KMS-11 (cell line): Measurements from ENCODE around the gene BEND2.

Experiments
- H2AFZ ChIP-seq: fragments of 200-600 bp; sonication (generic); 2 replicates; pipeline ENCODE4 v1.6.1; 2016; ENCODE audit warnings: antibody characterized with exemption, mixed run types, low read depth
- H3K27ac ChIP-seq: fragments of 200-600 bp; sonication (generic); 2 replicates; pipeline ENCODE4 v1.6.1; 2016; ENCODE audit warnings: mild to moderate bottlenecking, mixed run types
- H3K27me3 ChIP-seq: fragments of 200-600 bp; sonication (generic); 2 replicates; pipeline ENCODE4 v1.6.1; 2017; ENCODE audit warnings: mild to moderate bottlenecking, low read depth, mixed run types, moderate library complexity; ENCODE audit not compliant: insufficient read depth
- H3K36me3 ChIP-seq: fragments of 200-600 bp; sonication (generic); 2 replicates; pipeline ENCODE4 v1.6.1; 2017; ENCODE audit warnings: mild to moderate bottlenecking, mixed run types; ENCODE audit not compliant: insufficient read depth
- H3K4me1 ChIP-seq: fragments of 200-600 bp; sonication (generic); 2 replicates; pipeline ENCODE4 v1.6.1; 2016; ENCODE audit warnings: mild to moderate bottlenecking, low read depth, mixed run types; ENCODE audit not compliant: poor library complexity, severe bottlenecking
- H3K4me2 ChIP-seq: fragments of 200-600 bp; sonication (generic); 2 replicates; pipeline ENCODE4 v1.7.0; 2016; ENCODE audit warnings: mild to moderate bottlenecking, mixed run types
- H3K4me3 ChIP-seq: fragments of 200-600 bp; sonication (generic); IDR thresholded peaks from 2 replicates; pipeline ENCODE4 v1.6.1; 2017; ENCODE audit warnings: low read depth, low read length, mixed read lengths; ENCODE audit not compliant: insufficient read depth
- H3K79me2 ChIP-seq: fragments of 200-600 bp; sonication (generic); 2 replicates; pipeline ENCODE4 v1.6.1; 2016; ENCODE audit warnings: low read depth, mixed run types; ENCODE audit not compliant: insufficient read depth
- H3K9ac ChIP-seq: fragments of 200-600 bp; sonication (generic); 2 replicates; pipeline ENCODE4 v1.6.1; 2016; ENCODE audit warnings: mild to moderate bottlenecking, mixed run types
- H4K20me1 ChIP-seq: fragments of 200-600 bp; sonication (generic); 2 replicates; pipeline ENCODE4 v1.6.1; 2016; ENCODE audit warnings: mild to moderate bottlenecking, mixed run types; ENCODE audit not compliant: insufficient read depth
- CTCF ChIP-seq: fragments of 200-600 bp; sonication (generic); conservative IDR thresholded peaks from 2 replicates; pipeline ENCODE4 v1.6.1; 2017; ENCODE audit warnings: low read depth, mild to moderate bottlenecking, antibody characterized with exemption, low read length, moderate library complexity, mixed read lengths

Gene BEND2

GRCh38 chrX:18227458-18227857 lies 6.8 kb upstream of the BEND2 start:
- Histone ChIP-seq H3K4me3 (no peak overlapping the region), H3K9ac (no peak overlapping the region), H3K36me3 (no peaks in the 10 kb centered on the region), H3K79me2 (no peaks in the 10 kb centered on the region), H3K27ac (no peak overlapping the region), H2AFZ (no peak overlapping the region), H3K27me3 (no peaks in the 10 kb centered on the region), H3K4me1 (no peaks in the 10 kb centered on the region), H4K20me1 (no peaks in the 10 kb centered on the region), H3K4me2 (no peak overlapping the region)
- TF ChIP-seq CTCF = no peak

- Histone ChIP-seq H3K4me2 (no peak overlapping the region), H3K27ac (no peak overlapping the region), H3K36me3 (no peaks in the 10 kb centered on the region), H3K9ac (no peak overlapping the region), H3K79me2 (no peaks in the 10 kb centered on the region), H3K4me3 (no peak overlapping the region), H3K4me1 (no peaks in the 10 kb centered on the region), H4K20me1 (no peaks in the 10 kb centered on the region), H2AFZ (no peak overlapping the region), H3K27me3 (no peaks in the 10 kb centered on the region)
- peak; percentile 25; the same call in 1 of the 2 replicates for TF ChIP-seq CTCF
Observed at GRCh38 chrX:18210470-18210869, 10.2 kb downstream of the BEND2 start.

- no peak overlapping the region for H3K27ac ChIP-seq
- no peak for TF ChIP-seq CTCF
- H3K4me1 ChIP-seq = no peaks in the 10 kb centered on the region
- H3K4me2 ChIP-seq = no peak overlapping the region
- H3K27me3 ChIP-seq = no peaks in the 10 kb centered on the region
- H2AFZ ChIP-seq = no peak overlapping the region
- H3K4me3 ChIP-seq = no peak overlapping the region
- no peaks in the 10 kb centered on the region for H3K79me2 ChIP-seq
- no peak overlapping the region for H3K9ac ChIP-seq
- H3K36me3 ChIP-seq = no peaks in the 10 kb centered on the region
- no peaks in the 10 kb centered on the region for H4K20me1 ChIP-seq
Observed at GRCh38 chrX:18206657-18207056, 14.0 kb downstream of the BEND2 start.

- Histone ChIP-seq H3K4me3 (no peak overlapping the region), H3K9ac (no peak overlapping the region), H4K20me1 (no peaks in the 10 kb centered on the region), H3K27ac (no peak overlapping the region), H3K79me2 (no peaks in the 10 kb centered on the region), H3K4me2 (no peak overlapping the region), H3K27me3 (no peaks in the 10 kb centered on the region), H3K4me1 (no peaks in the 10 kb centered on the region), H3K36me3 (no peaks in the 10 kb centered on the region), H2AFZ (no peak overlapping the region)
- no peak for TF ChIP-seq CTCF
Observed at GRCh38 chrX:18203631-18204030, 17.1 kb downstream of the BEND2 start.
